ENCODE measurements around the gene CLEC16A.

- TF ChIP-seq POLR2AphosphoS5 (IDR thresholded peaks at IDR 0.05) (no peak), CTCF (IDR thresholded peaks at IDR 0.05) (no peak)
Observed at GRCh38 chr16:10902999-10903398, 41.4 kb upstream of the CLEC16A start.

Data from breast epithelium (tissue), 3 donors.